HL-60 (cell line): ENCODE results near the gene HOXB6.

ENCODE experiments used
- CTCF ChIP-seq: IDR thresholded peaks from one replicate; pipeline ENCODE4 v1.5.1; 2011; ENCODE audit warnings: low read length, control low read depth, inconsistent platforms; ENCODE audit not compliant: insufficient read depth
- POLR2AphosphoS5 ChIP-seq: IDR thresholded peaks from 2 replicates; pipeline ENCODE4 v1.6.1; 2012; ENCODE audit warnings: low read depth
- REST ChIP-seq: IDR thresholded peaks from 2 replicates; pipeline ENCODE4 v1.6.1; 2012; ENCODE audit warnings: low read depth; ENCODE audit not compliant: insufficient replicate concordance
- SPI1 ChIP-seq: IDR thresholded peaks from 2 replicates; pipeline ENCODE4 v1.6.1; 2012; ENCODE audit warnings: low read depth, mild to moderate bottlenecking, borderline replicate concordance

- TF ChIP-seq CTCF (no peak), REST (no peak), POLR2AphosphoS5 (no peak), SPI1 (no peak)
Measured at GRCh38 chr17:48551596-48552465, 53.0 kb downstream of the HOXB6 start.
